HCT116 (cell line): ENCODE data around the gene PABPC3. TPM values are rescaled to one million over a fixed set of nuclear protein-coding genes. Genes with fewer than 3 reads are reported as not detected.

ENCODE experiments used
- ATAC-seq: fragments of 200-7000 bp; cut with Tn5 transposase; 2 replicates; pipeline ENCODE4 v1.9.1; 2020; ENCODE audit warnings: mild to moderate bottlenecking, moderate library complexity
- BruUV-seq: library from RNA; stranded (reverse); fragments of 400-500 nt; replicated peaks from 2 replicates; lab custom pipeline; 2021; lab: Mats Ljungman, UMichigan
- CTCF ChIA-PET: fragments of 300-600 bp; sonication (Branson Sonifier 250); formaldehyde crosslinking; loops from one replicate; lab custom pipeline; 2021; ENCODE audit warnings: antibody characterized with exemption; lab: Charles Lee
- POLR2A ChIA-PET: fragments of 300-600, 350-600 bp; sonication (Branson Sonifier 250); formaldehyde crosslinking; loops from one replicate; lab custom pipeline; 2021; ENCODE audit warnings: antibody characterized with exemption; lab: Charles Lee
- RAD21 ChIA-PET, 2 experiments: fragments of 300-600 bp; sonication (Branson Sonifier 250); formaldehyde crosslinking; loops; one replicate each; lab custom pipeline; 2023; ENCODE audit warnings: low total read pairs in 2 of 2; ENCODE audit not compliant: uncharacterized antibody in 2 of 2, unreplicated experiment in 2 of 2, low non-redundant PET in 1 of 2; lab: Charles Lee
- DNase-seq: peaks from one replicate; pipeline ENCODE4 v3.0.0-alpha.2; 2010; ENCODE audit warnings: low read depth, low spot score
- H2AFZ ChIP-seq: fragments of 200-600 bp; shearing (Covaris generic), sonication (generic); 2 replicates; pipeline ENCODE4 v1.6.1; 2017; ENCODE audit warnings: low read depth, mixed run types, mixed read lengths, antibody characterized with exemption, low read length; ENCODE audit not compliant: poor library complexity, severe bottlenecking
- H3K27ac ChIP-seq: 2 replicates; pipeline ENCODE4 v1.5.1; 2012; ENCODE audit warnings: low read depth, low read length
- H3K27me3 ChIP-seq: fragments of 200-600 bp; sonication (generic); 2 replicates; pipeline ENCODE4 v1.6.1; 2016; ENCODE audit warnings: mixed run types, low read length, mixed read lengths; ENCODE audit not compliant: insufficient read depth
- H3K36me3 ChIP-seq, 2 experiments: fragments of 200-500 bp in 1 of 2; fragments of 200-600 bp in 1 of 2; sonication (Bioruptor generic) in 1 of 2; sonication (generic) in 1 of 2; 2 replicates each; pipeline versions ENCODE4 v1.5.1 to v1.6.1; 2014 to 2016; ENCODE audit warnings: low read length in 2 of 2, inconsistent platforms in 1 of 2, mixed read lengths in 1 of 2, mixed run types in 1 of 2; ENCODE audit not compliant: insufficient read depth in 2 of 2, control insufficient read depth in 1 of 2
- H3K4me1 ChIP-seq, 2 experiments: fragments of 200-600 bp in 1 of 2; sonication (generic) in 1 of 2; 2 replicates each; pipeline versions ENCODE4 v1.5.1 to v1.6.1; 2012 to 2017; ENCODE audit warnings: low read length in 2 of 2, inconsistent platforms in 1 of 2, mild to moderate bottlenecking in 1 of 2, mixed read lengths in 1 of 2, mixed run types in 1 of 2, moderate library complexity in 1 of 2; ENCODE audit not compliant: insufficient read depth in 2 of 2, control insufficient read depth in 1 of 2
- H3K4me2 ChIP-seq: fragments of 200-600 bp; sonication (generic); 2 replicates; pipeline ENCODE4 v1.6.1; 2017; ENCODE audit warnings: mixed run types, low read length, mixed read lengths
- H3K4me3 ChIP-seq, 2 experiments: fragments of 200-600 bp in 1 of 2; sonication (generic) in 1 of 2; replicated peaks in 1 of 2; 2 replicates each; pipeline ENCODE4 v1.5.1; 2011 to 2016; ENCODE audit warnings: low read length in 2 of 2, control low read depth in 1 of 2, low read depth in 1 of 2, mild to moderate bottlenecking in 1 of 2, mixed read lengths in 1 of 2, mixed run types in 1 of 2
- H3K79me2 ChIP-seq: fragments of 200-600 bp; sonication (generic); 2 replicates; pipeline ENCODE4 v1.6.1; 2017; ENCODE audit warnings: mild to moderate bottlenecking, mixed run types, low read length, moderate library complexity, mixed read lengths; ENCODE audit not compliant: insufficient read depth
- H3K9ac ChIP-seq: fragments of 200-600 bp; sonication (generic); 2 replicates; pipeline ENCODE4 v1.6.1; 2016; ENCODE audit warnings: low read length, mixed read lengths
- H3K9me2 ChIP-seq: fragments of 200-600 bp; sonication (generic), shearing (Covaris generic); 2 replicates; pipeline ENCODE4 v1.6.1; 2017; ENCODE audit warnings: mixed run types, mild to moderate bottlenecking, moderate library complexity; ENCODE audit not compliant: insufficient read depth
- H3K9me3 ChIP-seq, 2 experiments: fragments of 200-500 bp in 1 of 2; fragments of 200-600 bp in 1 of 2; sonication (Bioruptor generic) in 1 of 2; sonication (generic) in 1 of 2; 2 replicates each; pipeline ENCODE4 v1.6.1; 2014 to 2017; ENCODE audit warnings: low read length in 2 of 2, mixed read lengths in 2 of 2, inconsistent platforms in 1 of 2, low read depth in 1 of 2, mild to moderate bottlenecking in 1 of 2, mixed run types in 1 of 2, moderate library complexity in 1 of 2; ENCODE audit not compliant: control insufficient read depth in 1 of 2, insufficient read depth in 1 of 2
- H4K20me1 ChIP-seq: fragments of 200-600 bp; sonication (generic), shearing (Covaris generic); 2 replicates; pipeline ENCODE4 v1.6.1; 2017; ENCODE audit warnings: mixed run types, mild to moderate bottlenecking, moderate library complexity; ENCODE audit not compliant: insufficient read depth
- CBX3 ChIP-seq: IDR thresholded peaks from 2 replicates; pipeline ENCODE4 v1.6.1; 2012; ENCODE audit warnings: low read depth
- CEBPB ChIP-seq: IDR thresholded peaks from 2 replicates; pipeline ENCODE4 v1.6.1; 2012; ENCODE audit warnings: low read depth
- EGR1 ChIP-seq: IDR thresholded peaks from 2 replicates; pipeline ENCODE4 v1.6.1; 2012; ENCODE audit warnings: low read depth
- ELF1 ChIP-seq: IDR thresholded peaks from 2 replicates; pipeline ENCODE4 v1.6.1; 2012; ENCODE audit warnings: low read depth, borderline replicate concordance
- EZH2phosphoT487 ChIP-seq: fragments of 200-600 bp; IDR thresholded peaks from 2 replicates; pipeline ENCODE4 v1.6.1; 2018; ENCODE audit warnings: antibody characterized with exemption, borderline replicate concordance
- FOSL1 ChIP-seq: IDR thresholded peaks from 2 replicates; pipeline ENCODE4 v1.6.1; 2012; ENCODE audit warnings: low read depth
- JUND ChIP-seq: IDR thresholded peaks from 2 replicates; pipeline ENCODE4 v1.6.1; 2012
- POLR2A ChIP-seq: IDR thresholded peaks from 2 replicates; pipeline ENCODE4 v1.7.0; 2011; ENCODE audit warnings: borderline replicate concordance; ENCODE audit not compliant: insufficient read depth, insufficient read length; ENCODE audit errors: extremely low read depth
- RAD21 ChIP-seq: IDR thresholded peaks from 2 replicates; pipeline ENCODE4 v1.6.1; 2012; ENCODE audit warnings: low read depth, mild to moderate bottlenecking
- SIN3A ChIP-seq: IDR thresholded peaks from 2 replicates; pipeline ENCODE4 v1.6.1; 2012; ENCODE audit warnings: low read depth
- SP1 ChIP-seq: IDR thresholded peaks from 2 replicates; pipeline ENCODE4 v1.6.1; 2012; ENCODE audit warnings: low read depth
- SRF ChIP-seq: IDR thresholded peaks from 2 replicates; pipeline ENCODE4 v1.6.1; 2012; ENCODE audit warnings: low read depth
- ZFX ChIP-seq: fragments of 450-650 bp; IDR thresholded peaks from 2 replicates; pipeline ENCODE4 v1.6.1; 2017
- ZNF274 ChIP-seq: fragments of 200-500 bp; sonication (Bioruptor generic); IDR thresholded peaks from 2 replicates; pipeline ENCODE4 v1.6.1; 2014; ENCODE audit warnings: mild to moderate bottlenecking, low read depth, low read length, inconsistent platforms
- intact Hi-C: fragments of 100-400 bp; cut with micrococcal nuclease; formaldehyde crosslinking; loops from 2 replicates; pipeline ENCODE4 v1.10.0; 2022
- total RNA-seq: library from RNA; stranded (reverse); gene quantifications from one replicate; pipeline ENCODE4 v1.2.1, GENCODE V29; 2021; ENCODE audit not compliant: unreplicated experiment
- TF ChIP-seq, protein P1 (sequence below), 3 experiments: fragments of 200-600 bp in 1 of 3; sonication (generic) in 1 of 3; IDR thresholded peaks in 2 of 3; conservative IDR thresholded peaks in 1 of 3; 2 replicates each; pipeline ENCODE4 v1.5.1; 2012 to 2017; ENCODE audit warnings: low read depth in 2 of 3, low read length in 2 of 3, antibody characterized with exemption in 1 of 3, borderline replicate concordance in 1 of 3, control low read depth in 1 of 3, mild to moderate bottlenecking in 1 of 3, mixed read lengths in 1 of 3, mixed run types in 1 of 3, moderate library complexity in 1 of 3; ENCODE audit not compliant: insufficient read depth in 1 of 3
- TF ChIP-seq, protein P2 (sequence below): IDR thresholded peaks from 2 replicates; pipeline ENCODE4 v1.6.1; 2012
- TF ChIP-seq, protein P3 (sequence below): IDR thresholded peaks from 2 replicates; pipeline ENCODE4 v1.6.1; 2012
- TF ChIP-seq, protein P4 (sequence below): IDR thresholded peaks from 2 replicates; pipeline ENCODE4 v1.6.1; 2011; ENCODE audit warnings: mild to moderate bottlenecking, low read length, moderate library complexity; ENCODE audit not compliant: insufficient replicate concordance; ENCODE audit errors: extremely low read depth

The PABPC3 gene
- total RNA-seq, 1 experiment from 2014 or later = 0.59 TPM

DNA sequence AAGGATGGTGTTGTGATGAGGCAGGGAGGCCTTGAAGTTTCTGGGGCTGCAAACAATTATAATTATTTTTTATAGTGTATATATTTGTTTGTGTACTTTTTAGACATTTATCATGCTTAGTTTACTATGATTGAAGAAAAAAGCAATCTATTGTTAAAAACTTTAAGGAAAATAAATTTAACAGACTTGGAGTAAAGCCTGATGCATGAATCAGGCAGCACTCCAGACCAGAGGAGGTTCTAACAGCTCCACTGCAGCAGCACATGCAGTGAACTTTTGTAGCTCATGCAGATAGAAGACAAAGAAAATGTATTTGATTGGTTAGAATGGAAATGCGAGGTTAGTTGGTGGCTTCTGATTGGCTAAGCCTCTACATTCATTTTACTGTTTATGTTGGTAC, 36.8 kb upstream of the PABPC3 start:
- no peaks in the 10 kb centered on the region for H3K79me2 ChIP-seq
- no peaks in the 10 kb centered on the region for H3K36me3 ChIP-seq
- no peaks in the 10 kb centered on the region for H4K20me1 ChIP-seq
- no peak overlapping the region for H3K9ac ChIP-seq
- POLR2A ChIA-PET = no interaction called here
- no peak; the same call in 1 of the 2 replicates for ATAC-seq
- intact Hi-C loops = no loop called here
- no peak for TF ChIP-seq CEBPB
- TF ChIP-seq, protein P1, sequence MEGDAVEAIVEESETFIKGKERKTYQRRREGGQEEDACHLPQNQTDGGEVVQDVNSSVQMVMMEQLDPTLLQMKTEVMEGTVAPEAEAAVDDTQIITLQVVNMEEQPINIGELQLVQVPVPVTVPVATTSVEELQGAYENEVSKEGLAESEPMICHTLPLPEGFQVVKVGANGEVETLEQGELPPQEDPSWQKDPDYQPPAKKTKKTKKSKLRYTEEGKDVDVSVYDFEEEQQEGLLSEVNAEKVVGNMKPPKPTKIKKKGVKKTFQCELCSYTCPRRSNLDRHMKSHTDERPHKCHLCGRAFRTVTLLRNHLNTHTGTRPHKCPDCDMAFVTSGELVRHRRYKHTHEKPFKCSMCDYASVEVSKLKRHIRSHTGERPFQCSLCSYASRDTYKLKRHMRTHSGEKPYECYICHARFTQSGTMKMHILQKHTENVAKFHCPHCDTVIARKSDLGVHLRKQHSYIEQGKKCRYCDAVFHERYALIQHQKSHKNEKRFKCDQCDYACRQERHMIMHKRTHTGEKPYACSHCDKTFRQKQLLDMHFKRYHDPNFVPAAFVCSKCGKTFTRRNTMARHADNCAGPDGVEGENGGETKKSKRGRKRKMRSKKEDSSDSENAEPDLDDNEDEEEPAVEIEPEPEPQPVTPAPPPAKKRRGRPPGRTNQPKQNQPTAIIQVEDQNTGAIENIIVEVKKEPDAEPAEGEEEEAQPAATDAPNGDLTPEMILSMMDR (IDR thresholded peaks at IDR 0.05 in 2 of 3, conservative IDR thresholded peaks at IDR 0.05 in 1 of 3; ENCODE audit: borderline replicate concordance in 1 of 3, insufficient read depth in 1 of 3, low read depth in 2 of 3, low read length in 2 of 3) = no peak
- TF ChIP-seq SP1 = no peak
- no peak for TF ChIP-seq EZH2phosphoT487
- TF ChIP-seq EGR1 = no peak
- TF ChIP-seq SRF = no peak
- TF ChIP-seq, protein P2, sequence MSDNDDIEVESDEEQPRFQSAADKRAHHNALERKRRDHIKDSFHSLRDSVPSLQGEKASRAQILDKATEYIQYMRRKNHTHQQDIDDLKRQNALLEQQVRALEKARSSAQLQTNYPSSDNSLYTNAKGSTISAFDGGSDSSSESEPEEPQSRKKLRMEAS = no peak
- TF ChIP-seq JUND = no peak
- TF ChIP-seq, all 23 proteins: peak for 0
- CTCF ChIA-PET = no interaction called here
- RAD21 ChIA-PET = no interaction called here
- no TSS peak for BruUV-seq
- no peak for DNase-seq
- no peak overlapping the region for H2AFZ ChIP-seq
- no peaks in the 10 kb centered on the region for H3K9me3 ChIP-seq
- H3K27me3 ChIP-seq = no peaks in the 10 kb centered on the region
- H3K27ac ChIP-seq = no peak overlapping the region
- H3K4me3 ChIP-seq = no peak overlapping the region
- no peak overlapping the region for H3K4me2 ChIP-seq
- H3K9me2 ChIP-seq = no peaks in the 10 kb centered on the region
- no peaks in the 10 kb centered on the region for H3K4me1 ChIP-seq

DNA sequence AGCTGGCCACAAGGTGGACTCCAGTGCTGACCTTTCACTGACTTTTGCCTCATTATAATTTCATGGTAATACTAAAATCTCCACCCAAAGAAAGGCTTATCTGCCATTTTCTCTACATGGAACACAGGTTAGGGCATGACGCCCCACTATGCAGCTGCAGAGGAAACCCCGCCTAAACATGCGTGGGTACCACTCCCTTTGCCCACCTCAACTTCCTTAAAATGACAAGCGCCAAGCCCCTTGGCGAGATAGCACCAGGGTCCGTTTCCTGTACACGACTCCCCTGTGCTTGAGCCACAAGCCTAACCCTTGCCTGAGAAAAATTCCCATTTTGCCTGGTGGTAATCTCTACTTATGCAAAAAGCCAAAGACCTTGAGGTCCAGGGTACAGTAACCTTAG, 36.0 kb upstream of the PABPC3 start:
- H2AFZ ChIP-seq = no peak overlapping the region
- no peak overlapping the region for H3K4me2 ChIP-seq
- no peak for DNase-seq
- H3K9me2 ChIP-seq = no peaks in the 10 kb centered on the region
- H3K9me3 ChIP-seq = no peaks in the 10 kb centered on the region
- no peak overlapping the region for H3K4me3 ChIP-seq
- no peaks in the 10 kb centered on the region for H3K36me3 ChIP-seq
- H3K79me2 ChIP-seq = no peaks in the 10 kb centered on the region
- POLR2A ChIA-PET = no interaction called here
- intact Hi-C loops = no loop called here
- ATAC-seq = no peak
- no peaks in the 10 kb centered on the region for H3K4me1 ChIP-seq
- no TSS peak for BruUV-seq
- CTCF ChIA-PET = no interaction called here
- no peaks in the 10 kb centered on the region for H3K27me3 ChIP-seq
- H4K20me1 ChIP-seq = no peaks in the 10 kb centered on the region
- no peak overlapping the region for H3K27ac ChIP-seq
- H3K9ac ChIP-seq = no peak overlapping the region
- RAD21 ChIA-PET = no interaction called here
- TF ChIP-seq FOSL1 (no peak), ZNF274 (no peak), CBX3 (no peak), CEBPB (no peak), RAD21 (no peak), ZFX (no peak), SIN3A (no peak), ELF1 (no peak), SP1 (no peak), EGR1 (no peak), POLR2A (no peak)
- TF ChIP-seq, protein P3, sequence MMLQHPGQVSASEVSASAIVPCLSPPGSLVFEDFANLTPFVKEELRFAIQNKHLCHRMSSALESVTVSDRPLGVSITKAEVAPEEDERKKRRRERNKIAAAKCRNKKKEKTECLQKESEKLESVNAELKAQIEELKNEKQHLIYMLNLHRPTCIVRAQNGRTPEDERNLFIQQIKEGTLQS = no peak
- TF ChIP-seq, protein P4, sequence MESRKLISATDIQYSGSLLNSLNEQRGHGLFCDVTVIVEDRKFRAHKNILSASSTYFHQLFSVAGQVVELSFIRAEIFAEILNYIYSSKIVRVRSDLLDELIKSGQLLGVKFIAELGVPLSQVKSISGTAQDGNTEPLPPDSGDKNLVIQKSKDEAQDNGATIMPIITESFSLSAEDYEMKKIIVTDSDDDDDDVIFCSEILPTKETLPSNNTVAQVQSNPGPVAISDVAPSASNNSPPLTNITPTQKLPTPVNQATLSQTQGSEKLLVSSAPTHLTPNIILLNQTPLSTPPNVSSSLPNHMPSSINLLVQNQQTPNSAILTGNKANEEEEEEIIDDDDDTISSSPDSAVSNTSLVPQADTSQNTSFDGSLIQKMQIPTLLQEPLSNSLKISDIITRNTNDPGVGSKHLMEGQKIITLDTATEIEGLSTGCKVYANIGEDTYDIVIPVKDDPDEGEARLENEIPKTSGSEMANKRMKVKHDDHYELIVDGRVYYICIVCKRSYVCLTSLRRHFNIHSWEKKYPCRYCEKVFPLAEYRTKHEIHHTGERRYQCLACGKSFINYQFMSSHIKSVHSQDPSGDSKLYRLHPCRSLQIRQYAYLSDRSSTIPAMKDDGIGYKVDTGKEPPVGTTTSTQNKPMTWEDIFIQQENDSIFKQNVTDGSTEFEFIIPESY = no peak
- TF ChIP-seq, protein P2 = no peak
